ENCODE results near the gene CHFR.
A peak's percentile ranks its signal among the peaks of the same experiment; 100 is the strongest.
"Not testable (repeated sequence)": the region's sequence is repeated elsewhere in the genome, so short reads cannot be mapped to it uniquely, and the experiment has no call there.

Gene CHFR

DNA sequence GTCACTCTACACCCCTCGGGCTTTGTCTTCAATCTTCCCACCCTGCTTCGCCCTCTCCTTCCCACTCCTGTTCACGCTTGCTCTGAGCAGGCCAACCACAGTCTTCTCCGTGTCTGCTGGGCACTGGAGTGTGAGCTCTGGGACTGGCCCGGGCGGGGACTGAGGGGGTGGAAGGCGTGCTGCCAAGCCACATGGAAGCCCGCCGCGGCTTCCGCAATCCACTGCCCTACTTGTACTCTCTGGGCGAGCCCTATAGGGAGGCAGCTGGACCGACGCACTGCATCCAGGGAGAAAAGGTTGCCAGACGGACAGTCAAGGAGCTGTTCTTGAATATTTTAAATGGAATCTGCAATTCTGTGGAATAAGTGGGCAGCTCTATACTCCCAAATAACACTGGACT lies 83.5 kb downstream of the CHFR start:
- no peak overlapping the region for H3K27ac Mint-ChIP-seq
- peaks cover 51% of the 10 kb centered on the region for H3K36me3 Mint-ChIP-seq (ENCODE audit: low read depth)
- DNase-seq (ENCODE audit: low spot score): no peak
- no peaks in the 10 kb centered on the region for H3K27me3 Mint-ChIP-seq (ENCODE audit: low read depth)
- no peaks in the 10 kb centered on the region for H3K9me3 Mint-ChIP-seq
- peaks cover 6% of the 10 kb centered on the region for H3K4me1 Mint-ChIP-seq (ENCODE audit: low read depth)
- no peak overlapping the region for H3K4me3 Mint-ChIP-seq

DNA sequence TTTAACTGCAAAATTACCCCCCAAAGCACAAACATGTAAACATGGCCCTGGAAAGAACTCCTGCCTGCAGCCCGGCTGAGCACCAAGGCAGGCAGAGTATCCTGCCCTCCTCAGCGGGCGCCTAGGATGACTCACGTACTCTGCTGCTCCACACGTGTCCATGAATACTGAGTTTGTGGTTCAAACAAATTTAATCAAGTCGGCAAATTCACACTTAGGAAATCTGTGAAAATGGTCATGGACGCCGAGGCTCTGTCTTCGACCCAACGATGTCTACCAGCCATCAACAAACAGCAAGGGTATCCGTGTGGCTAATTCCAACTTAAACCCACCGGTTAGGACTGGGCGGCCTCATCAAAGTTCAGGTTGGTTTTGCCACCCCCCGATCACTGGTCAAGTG lies 84.3 kb downstream of the CHFR start:
- peaks cover 48% of the 10 kb centered on the region for H3K36me3 Mint-ChIP-seq (ENCODE audit: low read depth)

DNA sequence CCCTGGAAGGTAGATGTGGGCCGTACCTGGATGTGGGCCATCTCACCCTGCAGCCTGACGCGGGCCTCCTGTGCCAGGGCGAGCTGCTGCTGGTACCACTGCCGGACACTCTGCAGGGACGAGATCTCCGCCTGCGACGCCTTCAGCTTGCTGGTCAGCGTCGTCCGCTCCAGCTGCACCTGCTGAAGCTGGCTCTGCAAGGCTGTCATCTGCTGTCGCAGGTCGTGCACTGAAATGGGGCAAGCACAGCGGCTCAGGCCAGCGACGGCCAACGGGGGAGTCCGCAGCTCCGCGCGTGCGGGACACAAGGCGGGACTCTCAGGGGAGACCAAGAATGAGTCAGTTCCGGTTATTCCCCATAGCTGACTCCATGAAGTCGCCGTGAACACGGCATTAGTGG lies 85.7 kb downstream of the CHFR start:
- no peak overlapping the region for H3K27ac Mint-ChIP-seq
- no peaks in the 10 kb centered on the region for H3K9me3 Mint-ChIP-seq
- DNase-seq (ENCODE audit: low spot score): no peak
- H3K27me3 Mint-ChIP-seq (ENCODE audit: low read depth): no peaks in the 10 kb centered on the region
- no peak overlapping the region for H3K4me3 Mint-ChIP-seq
- peaks cover 4% of the 10 kb centered on the region for H3K4me1 Mint-ChIP-seq (ENCODE audit: low read depth)
- H3K36me3 Mint-ChIP-seq (ENCODE audit: low read depth): peaks cover 42% of the 10 kb centered on the region

More for the DNA sequence above, 84.3 kb downstream of the CHFR start:
- no peaks in the 10 kb centered on the region for H3K9me3 Mint-ChIP-seq
- H3K27me3 Mint-ChIP-seq (ENCODE audit: low read depth): no peaks in the 10 kb centered on the region
- DNase-seq (ENCODE audit: low spot score): no peak
- no peak overlapping the region for H3K4me3 Mint-ChIP-seq
- H3K4me1 Mint-ChIP-seq (ENCODE audit: low read depth): peaks cover 6% of the 10 kb centered on the region
- no peak overlapping the region for H3K27ac Mint-ChIP-seq

DNA sequence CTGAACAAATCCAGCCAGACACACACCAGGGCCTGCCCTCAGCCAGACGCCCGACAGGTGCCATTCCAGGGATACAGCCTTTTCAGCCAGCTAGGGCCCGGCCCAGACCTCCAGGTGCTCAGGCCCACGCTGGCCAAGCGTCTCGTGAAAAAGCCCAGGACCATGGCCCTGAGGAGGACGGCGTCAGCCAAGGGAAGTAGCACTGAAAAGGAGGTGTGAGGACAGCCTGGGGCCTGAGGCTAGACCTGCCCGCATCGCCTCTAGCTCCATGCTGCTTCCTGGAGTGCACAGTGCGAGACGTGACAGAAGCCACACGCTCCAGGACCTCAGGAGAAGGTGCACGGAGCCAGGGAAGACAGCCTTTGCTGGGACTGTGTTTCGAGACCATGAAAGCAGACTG lies 88.6 kb downstream of the CHFR start:
- peaks cover 51% of the 10 kb centered on the region for H3K36me3 Mint-ChIP-seq (ENCODE audit: low read depth)
- no peak overlapping the region for H3K4me3 Mint-ChIP-seq
- no peaks in the 10 kb centered on the region for H3K9me3 Mint-ChIP-seq
- DNase-seq (ENCODE audit: low spot score): no peak
- H3K4me1 Mint-ChIP-seq (ENCODE audit: low read depth): no peaks in the 10 kb centered on the region
- H3K27me3 Mint-ChIP-seq (ENCODE audit: low read depth): no peaks in the 10 kb centered on the region
- H3K27ac Mint-ChIP-seq: no peak overlapping the region

DNA sequence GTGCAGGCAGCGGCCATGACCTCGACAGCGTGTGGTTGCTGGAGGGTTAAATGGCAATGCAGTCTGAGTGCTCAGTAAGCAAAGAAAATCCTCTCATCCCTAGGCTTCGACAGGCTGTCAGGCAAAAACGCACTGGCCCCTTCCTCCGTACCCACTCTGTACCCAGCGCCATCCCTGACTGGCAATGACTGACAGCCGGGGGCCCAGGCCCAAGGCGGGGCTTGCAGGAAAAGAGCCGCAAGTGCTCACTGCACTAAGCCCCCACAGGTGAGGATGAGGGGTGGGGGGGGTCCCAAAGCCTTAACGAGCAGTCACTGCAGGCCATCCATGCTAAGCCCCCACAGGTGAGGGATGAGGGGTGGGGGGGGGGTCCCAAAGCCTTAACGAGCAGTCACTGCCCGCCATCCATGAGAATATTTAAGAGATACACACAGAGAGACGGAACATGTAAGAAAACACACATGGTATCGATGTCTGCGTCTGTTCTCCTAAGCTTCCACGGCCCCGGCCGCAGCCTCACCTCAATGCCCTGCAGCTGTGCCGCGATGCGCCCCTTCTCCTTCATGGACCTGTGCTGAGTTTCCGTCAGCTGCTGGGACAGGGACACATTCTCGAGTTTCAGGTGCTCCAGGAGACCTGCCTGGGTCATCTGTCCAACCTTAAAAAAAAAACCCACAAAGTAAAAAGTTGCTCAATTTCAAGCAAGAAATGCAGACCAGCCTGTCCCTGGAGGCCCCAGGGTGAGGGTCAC lies 89.4 kb downstream of the CHFR start:
- Mint-ChIP-seq H3K4me1 (ENCODE audit: low read depth) (no peaks in the 10 kb centered on the region), H3K9me3 (no peaks in the 10 kb centered on the region), H3K36me3 (ENCODE audit: low read depth) (peaks cover 49% of the 10 kb centered on the region), H3K27ac (no peak overlapping the region), H3K4me3 (no peak overlapping the region), H3K27me3 (ENCODE audit: low read depth) (no peaks in the 10 kb centered on the region)
- no peak for DNase-seq (ENCODE audit: low spot score)

DNA sequence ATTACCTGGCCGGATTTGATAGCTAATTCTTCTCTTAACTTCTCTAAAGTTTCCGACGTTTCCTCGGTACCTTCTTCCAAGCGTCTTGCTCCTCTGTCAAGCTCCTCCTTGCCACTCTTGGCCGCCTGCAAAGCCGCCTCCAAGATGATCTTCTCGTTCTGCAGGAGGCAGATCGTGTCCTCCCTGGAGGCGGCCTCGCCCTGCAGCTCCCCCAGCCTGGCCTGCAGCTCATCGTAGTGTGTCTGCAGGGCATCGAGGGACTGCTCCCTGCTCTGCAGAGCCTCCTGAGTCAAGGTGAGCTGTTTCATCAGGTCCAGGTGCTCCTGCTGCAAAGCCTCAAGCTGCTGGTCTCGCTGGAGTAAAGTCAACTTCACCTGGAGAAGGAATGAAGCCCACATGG lies 91.6 kb downstream of the CHFR start:
- Mint-ChIP-seq H3K4me3 (no peak overlapping the region), H3K4me1 (ENCODE audit: low read depth) (no peaks in the 10 kb centered on the region), H3K9me3 (no peaks in the 10 kb centered on the region), H3K27me3 (ENCODE audit: low read depth) (no peaks in the 10 kb centered on the region), H3K27ac (no peak overlapping the region), H3K36me3 (ENCODE audit: low read depth) (peaks cover 52% of the 10 kb centered on the region)
- DNase-seq (ENCODE audit: low spot score): no peak

DNA sequence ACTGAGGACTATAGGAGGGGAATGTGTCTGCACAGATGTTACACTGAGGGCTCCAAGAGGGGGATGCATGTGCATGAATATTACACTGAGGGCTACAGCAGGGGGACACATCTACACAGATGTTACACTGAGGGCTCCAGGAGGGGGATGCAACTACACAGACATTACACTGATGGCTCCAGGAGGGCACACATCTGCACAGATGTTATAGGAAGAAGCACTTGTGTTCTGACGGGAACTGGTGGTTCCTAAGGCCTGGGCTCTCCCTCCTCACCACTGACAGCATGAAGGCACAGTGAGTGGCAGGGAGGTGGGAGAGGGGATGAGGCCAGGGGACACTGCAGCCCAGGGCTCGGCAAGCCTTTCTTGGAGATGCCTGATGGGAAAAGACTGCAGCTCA lies 95.5 kb downstream of the CHFR start:
- not testable (repeated sequence) for H3K27me3 Mint-ChIP-seq (ENCODE audit: low read depth); DNase-seq (ENCODE audit: low spot score); H3K4me3 Mint-ChIP-seq; H3K4me1 Mint-ChIP-seq (ENCODE audit: low read depth); H3K9me3 Mint-ChIP-seq; H3K27ac Mint-ChIP-seq
- peaks cover 59% of the 10 kb centered on the region for H3K36me3 Mint-ChIP-seq (ENCODE audit: low read depth)

DNA sequence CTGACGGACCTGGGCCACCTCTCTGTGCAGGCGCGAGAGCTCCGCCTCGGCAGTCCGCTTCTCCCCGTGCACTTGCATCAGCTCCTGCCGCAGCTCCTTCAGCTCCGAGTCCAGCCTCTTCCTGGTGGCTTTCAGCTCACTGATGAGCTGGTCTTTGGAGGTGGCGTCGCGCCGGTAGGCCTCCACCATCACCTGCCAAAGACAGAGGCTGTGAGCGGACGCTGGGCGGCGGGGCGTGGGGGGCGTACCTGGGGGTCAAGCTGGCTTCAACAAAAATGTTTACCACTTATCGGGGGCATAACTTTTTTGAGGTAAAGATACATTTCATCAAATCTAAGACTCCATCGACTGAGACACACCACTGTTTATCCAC lies 98.3 kb downstream of the CHFR start:
- Mint-ChIP-seq H3K4me1 (ENCODE audit: low read depth) (no peaks in the 10 kb centered on the region), H3K36me3 (ENCODE audit: low read depth) (peaks cover 55% of the 10 kb centered on the region), H3K4me3 (no peak overlapping the region), H3K27me3 (ENCODE audit: low read depth) (no peaks in the 10 kb centered on the region), H3K27ac (peak overlapping the region; percentile 52), H3K9me3 (no peaks in the 10 kb centered on the region)
- DNase-seq (ENCODE audit: low spot score): no peak

DNA sequence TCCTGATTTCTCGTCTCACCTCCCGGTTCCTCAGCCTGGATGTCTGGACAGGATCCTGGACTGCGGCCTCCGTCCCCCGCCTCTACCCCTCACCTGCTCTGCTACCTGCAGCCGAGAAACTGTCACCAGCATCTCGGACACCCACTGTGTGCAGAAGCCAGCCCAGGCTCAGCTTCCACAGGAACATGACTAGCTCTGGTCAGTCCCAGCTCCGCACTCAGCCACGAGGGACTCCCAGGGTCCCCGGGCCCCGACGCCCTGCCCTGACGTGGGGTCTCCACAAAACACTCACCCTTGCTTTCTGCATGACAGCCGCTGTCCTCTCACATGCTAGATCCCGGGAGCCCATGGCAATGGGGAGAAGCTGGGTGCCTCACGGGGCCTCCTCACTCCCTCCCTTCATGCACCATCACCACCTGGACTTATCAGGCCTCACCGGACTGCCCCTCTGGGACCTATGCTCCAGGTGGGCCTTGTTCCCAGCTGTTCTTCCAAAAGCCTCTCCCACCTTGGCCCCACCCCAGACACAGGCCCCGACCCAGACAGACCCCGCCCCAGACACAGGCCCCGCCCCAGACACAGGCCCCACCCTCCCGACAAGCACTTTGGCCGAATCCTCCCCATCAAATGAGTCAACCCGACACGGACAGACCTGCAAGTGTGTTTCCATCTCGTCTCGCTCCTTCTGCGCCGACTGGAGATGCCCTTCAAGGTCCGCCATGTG lies 98.9 kb downstream of the CHFR start:
- no peak overlapping the region for H3K4me3 Mint-ChIP-seq
- DNase-seq (ENCODE audit: low spot score): no peak
- H3K36me3 Mint-ChIP-seq (ENCODE audit: low read depth): peaks cover 51% of the 10 kb centered on the region
- H3K27me3 Mint-ChIP-seq (ENCODE audit: low read depth): no peaks in the 10 kb centered on the region
- peak overlapping the region; percentile 52 for H3K27ac Mint-ChIP-seq
- H3K4me1 Mint-ChIP-seq (ENCODE audit: low read depth): no peaks in the 10 kb centered on the region
- no peaks in the 10 kb centered on the region for H3K9me3 Mint-ChIP-seq

DNA sequence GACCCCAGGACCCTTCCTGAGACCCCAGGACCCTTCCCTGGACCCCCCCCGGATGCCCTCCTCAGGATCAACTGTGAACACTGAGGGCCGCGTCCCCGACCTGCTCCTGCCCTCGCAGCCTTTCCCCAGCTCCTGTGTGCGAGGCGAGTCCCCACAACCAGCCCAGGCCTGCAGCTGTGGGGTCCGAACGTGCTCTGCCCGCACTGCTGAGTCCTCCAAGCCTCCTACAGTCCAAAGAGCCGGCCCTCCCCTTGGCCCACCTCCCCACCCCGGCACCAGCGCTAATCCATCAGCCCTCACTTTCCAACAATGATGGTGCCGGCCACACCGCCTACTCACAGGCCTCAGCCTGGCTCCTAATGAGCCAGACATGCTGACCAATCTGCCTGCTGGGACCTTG lies 99.5 kb downstream of the CHFR start:
- DNase-seq (ENCODE audit: low spot score): no peak
- Mint-ChIP-seq H3K27ac (no peak overlapping the region), H3K4me3 (no peak overlapping the region), H3K9me3 (no peaks in the 10 kb centered on the region), H3K27me3 (ENCODE audit: low read depth) (no peaks in the 10 kb centered on the region), H3K36me3 (ENCODE audit: low read depth) (peaks cover 51% of the 10 kb centered on the region), H3K4me1 (ENCODE audit: low read depth) (no peaks in the 10 kb centered on the region)

DNA sequence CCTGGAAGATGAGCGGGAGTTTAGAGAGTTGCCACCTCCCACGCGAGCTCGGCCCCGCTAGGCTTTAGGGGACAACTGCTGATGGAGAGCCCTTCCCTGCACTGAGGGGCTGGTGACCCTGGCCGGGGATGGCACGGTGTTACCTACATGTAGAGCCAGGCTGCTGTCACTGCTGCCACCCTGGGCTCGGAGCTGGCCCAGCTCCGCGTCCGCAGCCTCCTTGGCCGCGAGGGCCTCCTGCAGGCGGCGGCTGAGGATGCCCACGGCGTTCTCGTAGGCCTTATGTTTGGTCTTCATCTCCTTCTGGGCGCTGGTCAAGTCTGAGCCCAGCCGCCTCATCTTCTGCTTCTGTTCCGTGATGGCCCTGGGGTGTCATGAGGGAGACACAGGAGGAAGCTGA lies 101.2 kb downstream of the CHFR start:
- H3K27ac Mint-ChIP-seq: no peak overlapping the region

DNA sequence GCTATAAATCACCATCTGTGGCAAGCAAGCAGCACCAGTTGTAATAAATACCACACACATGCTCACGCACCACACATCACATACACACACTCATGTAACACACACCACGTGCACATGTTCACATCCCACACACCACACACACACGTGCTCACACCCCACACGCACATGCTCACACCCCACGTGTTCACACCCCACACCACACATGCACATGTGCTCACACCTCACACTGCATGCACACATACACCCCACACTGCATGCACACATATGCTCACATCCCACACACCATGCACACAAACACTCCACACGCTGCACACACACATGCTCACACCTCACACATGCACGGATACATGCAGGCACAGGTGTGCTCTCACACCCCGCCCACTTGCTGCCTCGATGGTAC lies 102.8 kb downstream of the CHFR start:
- no peaks in the 10 kb centered on the region for H3K27me3 Mint-ChIP-seq (ENCODE audit: low read depth)
- DNase-seq (ENCODE audit: low spot score): no peak
- H3K4me1 Mint-ChIP-seq (ENCODE audit: low read depth): no peaks in the 10 kb centered on the region
- H3K4me3 Mint-ChIP-seq: no peak overlapping the region
- no peaks in the 10 kb centered on the region for H3K9me3 Mint-ChIP-seq
- peaks cover 55% of the 10 kb centered on the region for H3K36me3 Mint-ChIP-seq (ENCODE audit: low read depth)
- H3K27ac Mint-ChIP-seq: no peak overlapping the region

More for the DNA sequence above, 101.2 kb downstream of the CHFR start:
- no peak overlapping the region for H3K4me3 Mint-ChIP-seq
- H3K4me1 Mint-ChIP-seq (ENCODE audit: low read depth): no peaks in the 10 kb centered on the region
- H3K36me3 Mint-ChIP-seq (ENCODE audit: low read depth): peaks cover 43% of the 10 kb centered on the region
- no peaks in the 10 kb centered on the region for H3K9me3 Mint-ChIP-seq
- H3K27me3 Mint-ChIP-seq (ENCODE audit: low read depth): no peaks in the 10 kb centered on the region
- DNase-seq (ENCODE audit: low spot score): no peak

DNA sequence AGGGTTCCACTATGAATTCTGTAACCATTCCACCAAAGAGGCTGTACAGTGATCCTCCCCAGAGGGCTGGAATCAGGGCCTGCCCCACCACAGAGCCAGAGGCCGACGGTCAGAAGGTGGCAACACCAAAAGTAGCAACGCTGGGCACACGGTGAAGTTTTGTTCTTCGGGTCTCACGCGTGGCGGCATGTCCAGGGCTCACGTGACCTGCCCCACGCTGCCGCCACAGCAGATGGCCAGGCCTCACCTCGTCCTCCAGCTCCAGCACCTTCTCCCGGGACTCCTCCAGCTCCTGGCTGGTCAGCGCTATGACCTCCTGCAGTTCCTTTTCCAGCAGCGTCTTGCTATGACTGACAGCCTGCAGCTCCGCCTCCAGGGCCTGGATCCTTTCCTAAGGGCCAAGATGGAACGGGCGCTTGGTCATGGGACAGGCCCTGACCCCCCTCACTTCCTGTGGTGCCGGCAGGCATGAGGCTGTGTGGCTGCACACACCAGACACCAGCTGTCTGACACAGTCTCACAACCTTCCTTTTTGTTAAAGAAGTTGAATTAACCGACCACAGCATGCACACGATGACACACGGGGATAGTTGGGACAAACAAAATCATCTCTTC lies 103.4 kb downstream of the CHFR start:
- DNase-seq (ENCODE audit: low spot score): no peak
- Mint-ChIP-seq H3K4me1 (ENCODE audit: low read depth) (no peaks in the 10 kb centered on the region), H3K9me3 (no peaks in the 10 kb centered on the region), H3K27ac (no peak overlapping the region), H3K4me3 (no peak overlapping the region), H3K27me3 (ENCODE audit: low read depth) (no peaks in the 10 kb centered on the region), H3K36me3 (ENCODE audit: low read depth) (peaks cover 53% of the 10 kb centered on the region)
